Ishikawa (cell line): ENCODE data around the gene UTS2B.

Source experiments
- CEBPB ChIP-seq: IDR thresholded peaks from 2 replicates; pipeline ENCODE4 v1.6.1; 2012
- CREB1 ChIP-seq: IDR thresholded peaks from 2 replicates; pipeline ENCODE4 v1.6.1; 2012; ENCODE audit warnings: low read depth
- EGR1 ChIP-seq: IDR thresholded peaks from 2 replicates; pipeline ENCODE4 v1.6.1; 2012
- EP300 ChIP-seq: IDR thresholded peaks from 2 replicates; pipeline ENCODE4 v1.6.1; 2012; ENCODE audit warnings: borderline replicate concordance
- FOXM1 ChIP-seq: IDR thresholded peaks from 2 replicates; pipeline ENCODE4 v1.6.1; 2012; ENCODE audit warnings: low read depth, borderline replicate concordance
- NFIC ChIP-seq: IDR thresholded peaks from 2 replicates; pipeline ENCODE4 v1.6.1; 2012
- RAD21 ChIP-seq: IDR thresholded peaks from 2 replicates; pipeline ENCODE4 v1.6.1; 2012; ENCODE audit warnings: low read depth
- REST ChIP-seq: IDR thresholded peaks from 2 replicates; pipeline ENCODE4 v1.6.1; 2012; ENCODE audit warnings: low read depth, mild to moderate bottlenecking
- TAF1 ChIP-seq: IDR thresholded peaks from 2 replicates; pipeline ENCODE4 v1.6.1; 2012; ENCODE audit warnings: low read depth, mild to moderate bottlenecking
- TCF12 ChIP-seq: IDR thresholded peaks from 2 replicates; pipeline ENCODE4 v1.6.1; 2012; ENCODE audit warnings: low read depth
- TEAD4 ChIP-seq: IDR thresholded peaks from 2 replicates; pipeline ENCODE4 v1.6.1; 2012
- USF1 ChIP-seq: IDR thresholded peaks from 2 replicates; pipeline ENCODE4 v1.6.1; 2012
- YY1 ChIP-seq: IDR thresholded peaks from 2 replicates; pipeline ENCODE4 v1.6.1; 2012; ENCODE audit warnings: low read depth
- TF ChIP-seq, protein P1 (sequence below): IDR thresholded peaks from 2 replicates; pipeline ENCODE4 v1.6.1; 2012

- no peak for TF ChIP-seq REST
- TF ChIP-seq YY1: no peak
- no peak for TF ChIP-seq EP300
- TF ChIP-seq USF1: no peak
- no peak for TF ChIP-seq FOXM1
- no peak for TF ChIP-seq RAD21
- TF ChIP-seq TEAD4: no peak
- TF ChIP-seq EGR1: no peak
- TF ChIP-seq CEBPB: no peak
- no peak for TF ChIP-seq TAF1
- TF ChIP-seq NFIC: no peak
- TF ChIP-seq, protein P1, sequence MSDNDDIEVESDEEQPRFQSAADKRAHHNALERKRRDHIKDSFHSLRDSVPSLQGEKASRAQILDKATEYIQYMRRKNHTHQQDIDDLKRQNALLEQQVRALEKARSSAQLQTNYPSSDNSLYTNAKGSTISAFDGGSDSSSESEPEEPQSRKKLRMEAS: no peak
- no peak for TF ChIP-seq TCF12
- TF ChIP-seq CREB1: no peak
Observed at GRCh38 chr3:191379446-191379845, 49.1 kb upstream of the UTS2B start.
